GM21723 (cell line): ENCODE results near the gene STUB1.

Experiments used
- ATAC-seq: cut with Tn5 transposase; IDR thresholded peaks from one replicate; pipeline ENCODE4 v1.9.1; 2021; ENCODE audit warnings: mild to moderate bottlenecking, moderate library complexity; ENCODE audit not compliant: unreplicated experiment

The STUB1 gene

DNA sequence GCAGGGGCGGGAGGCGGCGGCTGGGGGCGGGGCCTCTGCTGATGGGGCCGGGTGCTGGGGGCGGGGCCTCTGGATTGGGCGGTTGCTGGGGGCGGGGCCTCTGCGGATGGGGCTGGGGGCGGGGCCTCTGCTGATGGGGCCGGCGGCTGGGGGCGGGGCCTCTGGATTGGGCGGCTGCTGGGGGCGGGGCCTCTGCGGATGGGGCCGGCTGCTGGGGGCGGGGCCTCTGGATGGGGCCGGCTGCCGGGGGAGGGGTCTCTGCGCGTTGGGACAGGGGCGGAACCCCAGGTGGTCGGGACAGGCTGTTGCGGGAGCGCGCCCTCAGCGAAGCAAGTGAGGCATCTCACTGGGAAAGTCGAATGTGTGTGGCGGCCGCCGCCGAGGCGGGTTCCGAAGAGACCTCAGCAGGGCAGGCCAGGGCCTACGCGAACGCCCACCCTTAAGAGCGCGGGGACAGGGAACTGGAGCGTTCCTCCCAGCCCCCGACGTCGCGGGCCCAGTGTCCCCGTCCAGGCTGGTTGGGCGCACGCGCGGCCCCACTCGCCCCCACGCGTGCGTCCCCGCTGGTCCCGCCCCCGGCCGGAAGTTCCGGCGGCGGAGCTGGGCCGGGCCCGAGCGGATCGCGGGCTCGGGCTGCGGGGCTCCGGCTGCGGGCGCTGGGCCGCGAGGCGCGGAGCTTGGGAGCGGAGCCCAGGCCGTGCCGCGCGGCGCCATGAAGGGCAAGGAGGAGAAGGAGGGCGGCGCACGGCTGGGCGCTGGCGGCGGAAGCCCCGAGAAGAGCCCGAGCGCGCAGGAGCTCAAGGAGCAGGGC is at the start of gene STUB1:
Gene STUB1 (plus strand): TSS at position 597 of the 811 bp plus-strand sequence. CDS start 116 bp downstream, at position 713.
- ATAC-seq = peak; percentile 38

- ATAC-seq = no peak
Observed at GRCh38 chr16:630815-631405, 49.3 kb upstream of the STUB1 start, which contains the start of gene WFIKKN1. Gene WFIKKN1 (plus strand): TSS chr16:630985. CDS start chr16:631254, 269 bp downstream.

- no peak for ATAC-seq
Observed at GRCh38 chr16:631808-632358, 48.3 kb upstream of the STUB1 start.

DNA sequence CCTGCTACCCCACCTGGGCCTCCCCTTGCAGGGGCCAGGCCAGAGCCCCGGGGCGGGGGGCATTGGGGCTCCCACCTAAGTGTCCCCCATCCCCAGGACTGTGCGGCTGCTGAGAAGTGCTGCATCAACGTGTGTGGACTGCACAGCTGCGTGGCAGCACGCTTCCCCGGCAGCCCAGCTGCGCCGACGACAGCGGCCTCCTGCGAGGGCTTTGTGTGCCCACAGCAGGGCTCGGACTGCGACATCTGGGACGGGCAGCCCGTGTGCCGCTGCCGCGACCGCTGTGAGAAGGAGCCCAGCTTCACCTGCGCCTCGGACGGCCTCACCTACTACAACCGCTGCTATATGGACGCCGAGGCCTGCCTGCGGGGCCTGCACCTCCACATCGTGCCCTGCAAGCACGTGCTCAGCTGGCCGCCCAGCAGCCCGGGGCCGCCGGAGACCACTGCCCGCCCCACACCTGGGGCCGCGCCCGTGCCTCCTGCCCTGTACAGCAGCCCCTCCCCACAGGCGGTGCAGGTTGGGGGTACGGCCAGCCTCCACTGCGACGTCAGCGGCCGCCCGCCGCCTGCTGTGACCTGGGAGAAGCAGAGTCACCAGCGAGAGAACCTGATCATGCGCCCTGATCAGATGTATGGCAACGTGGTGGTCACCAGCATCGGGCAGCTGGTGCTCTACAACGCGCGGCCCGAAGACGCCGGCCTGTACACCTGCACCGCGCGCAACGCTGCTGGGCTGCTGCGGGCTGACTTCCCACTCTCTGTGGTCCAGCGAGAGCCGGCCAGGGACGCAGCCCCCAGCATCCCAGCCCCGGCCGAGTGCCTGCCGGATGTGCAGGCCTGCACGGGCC is 47.5 kb upstream of the STUB1 start:
- ATAC-seq = no peak

GRCh38 chr16:633336-634050 is 46.7 kb upstream of the STUB1 start:
- ATAC-seq = no peak

- ATAC-seq = no peak
Observed at GRCh38 chr16:634051-634670, 46.0 kb upstream of the STUB1 start.

- ATAC-seq = no peak
Observed at GRCh38 chr16:634996-635395, 45.2 kb upstream of the STUB1 start.

DNA sequence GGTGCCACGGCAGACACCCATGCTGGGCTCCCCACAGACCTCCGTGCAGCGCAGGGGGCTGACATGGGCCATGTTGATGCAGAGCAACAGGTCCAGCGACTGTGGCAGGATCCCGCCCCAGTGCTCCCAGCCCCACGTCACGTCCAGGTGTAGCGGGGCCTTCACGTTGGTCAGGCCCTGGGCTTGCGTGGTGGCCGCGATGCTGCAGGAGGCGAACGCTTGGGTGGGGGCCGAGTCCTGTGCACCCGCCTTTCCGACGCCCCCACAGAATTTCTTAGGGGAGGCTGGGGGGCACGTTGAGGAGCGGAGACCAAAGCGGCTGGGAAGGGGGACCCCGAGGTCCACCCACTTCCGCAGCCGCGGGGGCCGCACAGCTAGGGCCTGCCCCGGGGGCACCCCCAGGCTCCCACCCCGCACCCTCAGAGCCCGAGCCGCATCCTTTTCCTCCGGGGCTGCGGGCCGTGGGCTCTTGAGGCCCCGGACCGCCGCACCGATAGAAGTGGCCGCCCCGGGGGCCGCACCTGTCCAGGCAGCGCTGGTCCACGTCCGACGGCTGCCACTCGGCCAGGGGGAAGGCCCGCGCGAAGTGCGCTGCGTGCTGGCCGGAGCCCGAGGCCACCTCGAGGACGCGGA is 44.5 kb upstream of the STUB1 start:
- no peak for ATAC-seq

DNA sequence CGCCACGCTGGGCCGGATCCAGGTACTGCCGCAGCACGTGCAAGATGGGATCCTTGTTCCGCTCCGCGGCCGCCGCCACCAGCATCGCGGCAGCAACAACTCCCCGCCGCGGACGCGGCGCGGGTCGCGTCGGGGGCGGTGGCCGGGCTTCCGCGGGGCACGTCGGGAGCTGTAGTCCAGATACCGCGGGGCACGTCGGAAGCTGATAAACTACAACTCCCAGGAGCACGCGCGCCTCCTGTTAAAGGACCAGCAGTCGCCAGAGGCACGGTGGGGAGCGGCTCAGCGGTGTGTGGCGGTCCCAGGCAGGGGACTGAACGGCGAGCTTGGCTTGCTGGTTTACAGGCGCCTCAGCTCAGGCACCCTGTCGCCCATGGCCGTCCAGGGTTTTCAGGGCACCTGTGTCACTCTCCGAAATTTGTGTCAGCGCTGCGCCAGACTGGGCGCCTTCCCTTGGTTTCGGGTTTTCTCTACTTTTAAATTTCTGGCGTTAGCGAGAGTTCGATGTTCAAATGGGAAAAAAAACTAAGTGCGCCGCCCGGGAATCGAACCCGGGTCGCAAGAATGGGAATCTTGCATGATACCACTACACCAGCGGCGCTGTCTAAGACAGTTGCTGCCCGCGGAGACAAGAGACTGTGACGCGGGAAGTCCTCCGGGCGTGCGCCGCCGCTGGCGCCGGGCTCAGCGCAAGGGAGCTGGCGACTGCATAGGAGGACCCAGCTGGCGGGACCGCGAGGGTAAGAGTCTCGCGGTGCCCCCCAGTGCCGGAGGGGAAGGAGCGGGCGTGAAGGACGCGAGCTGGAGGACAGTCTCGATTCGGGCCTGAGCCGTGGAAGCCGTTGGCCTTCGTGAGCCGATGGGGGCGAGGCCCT is 43.8 kb upstream of the STUB1 start, which contains the start of gene METTL26:
Gene METTL26 (minus strand): TSS at position 100 of the 875 bp plus-strand sequence. CDS start 15 bp downstream, at position 85.
- peak; percentile 70 for ATAC-seq

- no peak for ATAC-seq
Observed at GRCh38 chr16:637081-638018, 42.9 kb upstream of the STUB1 start.

DNA sequence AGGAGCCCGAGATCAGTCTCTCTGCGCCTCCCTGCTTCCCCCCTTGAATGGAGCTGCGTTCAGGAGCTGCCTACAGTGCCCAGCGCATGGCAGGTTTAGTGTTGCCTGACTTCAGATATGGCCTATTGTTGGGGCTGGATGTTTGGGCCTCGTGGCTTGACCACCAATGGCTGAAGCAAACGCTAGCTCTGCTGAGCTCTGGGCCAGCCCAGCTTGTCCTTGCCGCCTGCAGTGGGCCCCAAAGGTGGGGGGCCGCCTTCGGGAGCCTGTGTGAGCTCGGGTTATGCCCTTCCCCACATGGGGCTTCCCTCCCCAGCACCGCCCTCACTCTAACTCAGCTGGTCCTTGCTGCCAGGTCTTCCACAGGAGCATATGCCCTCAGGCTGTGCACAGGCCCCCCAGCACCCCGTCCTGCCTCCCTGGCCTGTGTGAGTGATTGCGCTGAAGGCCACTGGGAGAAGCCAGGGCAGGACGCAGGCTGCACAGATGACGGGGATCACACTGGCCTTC is 42.1 kb upstream of the STUB1 start:
- ATAC-seq = no peak

GRCh38 chr16:638836-639235 is 41.4 kb upstream of the STUB1 start:
- ATAC-seq = no peak

DNA sequence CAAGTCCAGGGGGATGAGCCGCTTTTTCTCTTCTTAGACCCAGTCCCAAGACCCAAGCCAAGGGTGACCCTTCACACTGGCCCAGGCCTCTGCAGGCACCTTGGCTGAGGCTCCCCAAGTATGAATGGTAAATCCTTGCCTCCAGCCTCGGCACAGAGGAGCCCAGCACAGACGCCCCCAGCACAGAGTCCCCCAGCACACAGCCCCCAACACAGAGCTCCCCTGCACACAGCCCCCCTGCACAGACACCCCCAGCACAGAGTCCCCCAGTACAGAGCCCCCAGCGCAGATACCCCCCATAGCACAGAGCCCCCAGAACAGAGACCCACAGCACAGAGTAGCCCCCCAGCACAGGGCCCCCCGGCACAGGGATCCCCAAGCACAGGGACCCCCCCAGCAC is 39.6 kb upstream of the STUB1 start:
- ATAC-seq = no peak

- ATAC-seq = peak; percentile 43
Observed at GRCh38 chr16:641326-642188, 38.7 kb upstream of the STUB1 start, which contains the start of gene MCRIP2. Gene MCRIP2 (plus strand): TSS chr16:641828. CDS start chr16:641992, 164 bp downstream.

- ATAC-seq = peak; percentile 34
Observed at GRCh38 chr16:642189-643049, 37.8 kb upstream of the STUB1 start.
